Activated T-cell treated with anti-CD3 and anti-CD28 coated beads, Interleukin-2, amount 50 U/mL, for 4 hours (primary cell): ENCODE measurements around the gene PMM2. TPM values are rescaled to one million over a fixed set of nuclear protein-coding genes. Genes with fewer than 3 reads are reported as not detected.
A peak's percentile ranks its signal among the peaks of the same experiment; 100 is the strongest.
"Not testable (repeated sequence)": the region's sequence is repeated elsewhere in the genome, so short reads cannot be mapped to it uniquely, and the experiment has no call there.

Experiments used
- ATAC-seq, 2 donors: fragments of 200-7000 bp; cut with Tn5 transposase; one replicate each; pipeline ENCODE4 v1.10.0; 2021
- DNase-seq: peaks from one replicate; pipeline ENCODE4 v3.0.0-alpha.2; 2020
- H3K27me3 Mint-ChIP-seq: one replicate; pipeline ENCODE4 v1.8.0; 2021; ENCODE audit warnings: low read depth, mixed read lengths
- H3K36me3 Mint-ChIP-seq: one replicate; pipeline ENCODE4 v1.8.0; 2022; ENCODE audit warnings: mixed read lengths; ENCODE audit not compliant: insufficient read depth
- H3K4me1 Mint-ChIP-seq: one replicate; pipeline ENCODE4 v1.8.0; 2021; ENCODE audit warnings: low read depth, mixed read lengths
- H3K4me3 Mint-ChIP-seq: one replicate; pipeline ENCODE4 v1.8.0; 2021; ENCODE audit warnings: mild to moderate bottlenecking, moderate library complexity, mixed read lengths
- H3K9me3 Mint-ChIP-seq: one replicate; pipeline ENCODE4 v1.8.0; 2021; ENCODE audit warnings: mixed read lengths
- total RNA-seq, 3 donors: library from RNA; stranded (reverse); gene quantifications; one replicate each; pipeline ENCODE4 v1.2.1, GENCODE V29; 2021

The PMM2 gene
- total RNA-seq, 3 donors from 2014 or later: 85.4 to 95.5 (median 89.6) TPM

DNA sequence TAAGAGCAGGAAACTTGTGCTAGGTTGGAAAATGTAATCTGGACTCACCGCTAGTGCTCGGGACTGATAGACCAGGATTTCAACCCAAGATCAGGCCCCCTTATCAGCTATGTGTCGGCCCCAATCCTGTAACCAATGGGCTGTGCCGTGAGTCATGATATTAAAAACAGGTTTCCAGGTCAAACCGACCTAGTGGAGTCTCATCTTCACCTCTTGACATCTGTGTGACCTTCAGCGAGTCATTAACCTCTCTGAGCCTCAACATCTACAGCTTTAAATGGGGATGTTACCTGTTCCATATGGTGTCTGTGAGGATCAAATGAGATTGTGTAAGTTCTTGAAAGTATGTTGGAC lies 512 bp downstream of the PMM2 start:
- ATAC-seq (peak; percentile 30 to 33), DNase-seq (no peak)
- H3K4me3 Mint-ChIP-seq: peak overlapping the region; percentile 96

DNA sequence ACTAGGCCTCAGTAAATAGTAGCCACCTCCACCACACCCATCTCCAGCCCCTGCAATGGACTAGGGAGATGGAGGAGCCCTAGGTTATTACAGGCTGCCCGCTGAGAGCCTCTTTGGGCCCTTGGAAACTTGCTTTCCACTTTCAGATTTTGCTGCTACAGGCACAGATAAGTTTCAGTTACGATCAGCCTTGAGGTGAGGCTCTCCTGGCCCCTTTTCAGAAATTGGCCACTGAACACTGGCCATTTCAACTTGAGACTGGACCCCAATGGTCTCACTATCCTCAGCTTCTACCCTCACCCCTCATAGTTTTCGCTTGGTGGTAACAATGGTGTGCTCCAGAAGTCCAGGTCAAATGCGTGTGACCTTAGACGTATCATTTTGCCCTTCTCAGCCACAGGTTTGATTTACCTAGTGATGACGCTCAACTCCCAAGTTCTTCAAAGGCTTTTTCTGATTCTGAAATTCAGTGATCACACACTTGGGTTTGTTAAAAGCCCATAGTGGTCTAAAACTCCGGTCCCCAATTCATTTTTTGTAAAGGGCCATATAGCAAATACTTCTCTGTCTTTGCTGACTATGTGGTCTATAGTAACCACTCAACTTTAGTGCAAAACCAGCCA lies 1.0 kb downstream of the PMM2 start:
- no peak for ATAC-seq
- Mint-ChIP-seq H3K4me1 (peaks cover 36% of the 10 kb centered on the region), H3K4me3 (peak overlapping the region; percentile 96), H3K36me3 (peaks cover 18% of the 10 kb centered on the region), H3K27me3 (no peaks in the 10 kb centered on the region), H3K9me3 (no peaks in the 10 kb centered on the region)
- DNase-seq: no peak

More for the DNA sequence above, 512 bp downstream of the PMM2 start:
- Mint-ChIP-seq H3K27me3 (no peaks in the 10 kb centered on the region), H3K9me3 (no peaks in the 10 kb centered on the region), H3K4me1 (peaks cover 36% of the 10 kb centered on the region), H3K36me3 (peaks cover 16% of the 10 kb centered on the region)

DNA sequence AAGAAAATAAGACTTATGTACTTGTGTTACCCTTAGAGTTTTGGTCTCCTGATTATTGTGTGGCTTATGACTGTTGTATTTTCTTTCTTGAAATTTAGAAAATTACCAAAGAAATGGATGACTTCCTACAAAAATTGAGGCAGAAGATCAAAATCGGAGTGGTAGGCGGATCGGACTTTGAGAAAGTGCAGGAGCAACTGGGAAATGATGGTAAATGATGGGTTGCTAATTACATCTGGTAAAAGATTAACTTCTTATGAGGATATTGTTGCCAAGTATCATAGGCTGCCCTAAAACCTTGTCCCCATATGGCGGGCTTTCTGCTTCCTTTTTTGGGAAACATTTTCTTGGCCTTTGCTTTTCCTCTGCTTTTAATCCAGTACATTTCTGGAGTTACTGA lies 4.1 kb downstream of the PMM2 start:
- Mint-ChIP-seq H3K4me3 (no peak overlapping the region), H3K4me1 (peaks cover 22% of the 10 kb centered on the region), H3K36me3 (peaks cover 32% of the 10 kb centered on the region), H3K9me3 (no peaks in the 10 kb centered on the region), H3K27me3 (no peaks in the 10 kb centered on the region)
- no peak for ATAC-seq
- DNase-seq: no peak

DNA sequence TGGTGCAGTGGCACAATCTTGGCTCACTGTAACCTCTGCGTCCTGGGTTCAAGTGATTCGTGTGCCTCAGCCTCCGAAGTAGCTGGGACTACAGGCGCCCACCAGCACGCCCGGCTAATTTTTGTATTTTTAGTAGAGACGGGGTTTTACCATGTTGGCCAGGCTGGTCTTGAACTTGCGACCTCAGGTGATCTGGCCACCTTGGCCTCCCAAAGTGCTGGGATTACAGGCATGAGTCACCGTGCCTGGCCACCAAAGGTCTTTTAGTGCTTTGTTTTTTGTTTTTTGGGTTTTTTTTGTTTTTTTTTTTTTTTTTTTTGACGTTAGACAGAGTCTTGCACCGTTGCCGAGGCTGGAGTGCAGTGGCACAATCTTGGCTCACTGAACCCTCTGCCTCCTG lies 6.1 kb downstream of the PMM2 start:
- not testable (repeated sequence) for H3K27me3 Mint-ChIP-seq, DNase-seq, ATAC-seq, H3K4me3 Mint-ChIP-seq, H3K9me3 Mint-ChIP-seq
- Mint-ChIP-seq H3K4me1 (peaks cover 11% of the 10 kb centered on the region), H3K36me3 (peaks cover 38% of the 10 kb centered on the region)

DNA sequence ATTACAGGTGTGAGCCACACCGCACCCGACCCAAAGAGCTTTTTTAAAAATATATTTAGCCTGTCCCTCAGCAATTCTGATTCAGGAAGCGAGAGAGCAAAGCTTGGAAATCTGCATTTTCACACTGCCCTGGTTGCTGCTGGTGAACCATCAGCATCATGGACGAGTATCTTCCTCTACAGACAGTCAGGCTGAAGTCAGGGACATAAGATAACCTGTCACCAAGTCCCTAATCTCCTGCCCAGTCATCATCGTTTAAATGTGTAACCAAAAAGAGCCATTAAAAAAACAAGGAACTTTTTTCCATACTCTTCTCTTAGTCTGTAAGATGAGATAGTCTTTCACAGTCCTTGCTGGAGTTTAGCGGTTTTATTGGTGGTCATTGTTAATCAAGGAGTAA lies 6.7 kb downstream of the PMM2 start:
- DNase-seq: no peak
- ATAC-seq: no peak
- H3K27me3 Mint-ChIP-seq: no peaks in the 10 kb centered on the region
- no peak overlapping the region for H3K4me3 Mint-ChIP-seq
- H3K36me3 Mint-ChIP-seq: peaks cover 41% of the 10 kb centered on the region
- no peaks in the 10 kb centered on the region for H3K9me3 Mint-ChIP-seq
- peaks cover 7% of the 10 kb centered on the region for H3K4me1 Mint-ChIP-seq

DNA sequence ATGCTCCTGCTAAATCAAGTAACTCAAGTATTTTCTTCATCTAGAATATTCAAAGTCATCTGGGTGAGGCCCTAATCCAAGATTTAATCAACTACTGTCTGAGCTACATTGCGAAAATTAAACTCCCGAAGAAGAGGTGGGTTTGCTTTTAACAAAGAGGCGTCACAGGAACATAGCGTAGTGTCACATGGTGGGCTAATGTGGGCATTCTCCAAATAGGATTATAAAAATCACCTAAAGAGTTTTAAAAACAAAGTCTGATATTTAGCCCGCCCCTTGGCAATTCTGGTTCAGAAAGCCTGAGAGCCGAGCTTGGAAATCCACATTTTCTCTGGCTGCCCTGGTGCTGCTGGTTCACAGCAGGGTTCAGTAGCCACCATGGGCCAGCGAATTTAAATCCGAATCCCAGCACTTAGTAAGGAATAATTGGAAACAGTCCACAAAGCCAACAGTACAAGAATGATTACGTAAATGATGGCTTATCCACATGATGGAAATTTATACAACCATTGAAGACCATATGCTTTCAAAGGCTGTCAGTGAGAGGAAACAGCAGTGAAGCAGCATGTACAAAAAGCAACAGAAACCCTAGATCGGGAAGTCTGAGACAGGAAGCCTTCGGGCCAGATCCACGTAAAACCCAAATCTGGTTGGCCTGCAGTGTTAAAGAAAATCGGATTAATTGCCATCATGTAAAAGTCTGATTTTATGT lies 8.8 kb downstream of the PMM2 start:
- Mint-ChIP-seq H3K36me3 (peaks cover 51% of the 10 kb centered on the region), H3K9me3 (no peaks in the 10 kb centered on the region), H3K4me3 (no peak overlapping the region), H3K27me3 (no peaks in the 10 kb centered on the region), H3K4me1 (no peaks in the 10 kb centered on the region)
- no peak for DNase-seq
- ATAC-seq: no peak

DNA sequence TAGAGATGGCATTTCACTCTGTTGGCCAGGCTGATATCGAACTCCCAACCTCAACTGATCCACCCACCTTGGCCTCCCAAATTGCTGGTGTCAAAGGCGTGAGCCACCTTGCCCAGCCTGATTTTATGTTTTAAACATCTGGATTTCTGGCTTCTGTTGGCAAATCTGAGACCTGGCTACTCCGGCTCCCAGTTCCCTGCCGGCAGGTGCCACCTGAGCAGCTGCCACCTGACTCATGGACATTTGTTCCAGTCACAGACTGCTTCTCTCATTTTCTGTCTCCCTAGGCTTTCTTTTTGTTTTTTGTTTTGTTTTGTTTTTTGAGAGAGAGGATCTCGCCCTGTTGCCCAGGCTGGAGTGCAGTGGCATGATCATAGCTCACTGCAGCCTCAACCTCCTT lies 9.6 kb downstream of the PMM2 start:
- no peak for ATAC-seq
- peaks cover 47% of the 10 kb centered on the region for H3K36me3 Mint-ChIP-seq
- DNase-seq: no peak

DNA sequence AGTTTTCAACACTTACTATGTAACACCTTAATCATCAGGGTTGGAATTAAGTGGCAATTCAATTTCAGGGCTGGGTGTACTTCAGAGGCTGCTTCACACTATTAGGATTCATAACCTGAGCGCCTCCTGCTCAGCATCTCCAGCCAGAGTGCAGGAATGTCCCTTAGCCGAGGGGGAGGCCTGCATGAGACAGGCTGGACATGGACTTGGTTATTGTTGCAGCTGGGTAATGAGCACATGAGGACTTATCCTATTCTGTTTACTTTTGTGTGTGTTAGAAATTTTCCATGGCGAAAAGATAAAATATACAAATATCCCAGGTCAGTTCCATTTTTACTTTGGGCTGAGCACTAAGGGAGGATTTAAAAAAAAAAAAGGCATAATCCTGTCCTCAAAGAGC lies 10.4 kb downstream of the PMM2 start:
- Mint-ChIP-seq H3K9me3 (no peaks in the 10 kb centered on the region), H3K4me3 (no peak overlapping the region), H3K4me1 (no peaks in the 10 kb centered on the region), H3K27me3 (no peaks in the 10 kb centered on the region), H3K36me3 (peaks cover 53% of the 10 kb centered on the region)
- no peak for DNase-seq
- ATAC-seq: no peak

More for the DNA sequence above, 9.6 kb downstream of the PMM2 start:
- H3K4me3 Mint-ChIP-seq: no peak overlapping the region
- H3K4me1 Mint-ChIP-seq: no peaks in the 10 kb centered on the region
- no peaks in the 10 kb centered on the region for H3K27me3 Mint-ChIP-seq
- H3K9me3 Mint-ChIP-seq: no peaks in the 10 kb centered on the region

DNA sequence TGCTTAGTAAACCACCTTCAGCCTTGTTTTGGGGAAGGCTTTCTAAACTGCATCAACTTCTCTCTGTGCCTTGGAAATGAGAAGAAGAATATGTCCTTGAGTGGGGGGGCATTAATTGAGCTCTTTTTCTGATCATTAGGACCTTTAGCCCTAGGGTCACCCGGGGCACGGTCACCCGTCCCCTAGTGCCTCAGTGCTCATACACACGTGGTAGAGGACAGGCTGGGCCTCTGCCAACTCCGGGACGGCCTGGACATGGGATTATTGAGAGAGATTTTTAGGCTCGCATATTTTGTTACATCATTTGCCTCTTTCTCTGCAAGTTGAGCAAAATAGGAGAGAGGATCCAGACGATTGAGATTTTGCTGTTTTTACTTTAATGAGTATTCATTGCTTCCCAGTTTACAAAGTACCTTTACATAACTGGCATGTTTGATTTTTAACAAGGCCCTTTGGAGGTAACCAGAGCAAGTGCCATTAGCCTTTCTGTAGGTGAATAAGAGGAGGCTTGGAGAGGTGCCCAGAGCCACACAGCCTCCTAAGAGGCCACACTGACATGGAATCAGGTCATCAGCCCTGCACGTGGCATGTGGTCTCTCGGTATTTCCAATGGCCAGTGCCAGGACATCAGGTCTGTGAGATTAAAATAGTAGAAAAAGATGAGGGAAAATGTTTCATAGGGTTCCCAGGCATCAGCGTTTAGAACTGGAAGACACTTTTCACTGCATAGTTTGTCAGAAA lies 11.1 kb downstream of the PMM2 start:
- Mint-ChIP-seq H3K36me3 (peaks cover 53% of the 10 kb centered on the region), H3K9me3 (no peaks in the 10 kb centered on the region), H3K4me1 (no peaks in the 10 kb centered on the region), H3K4me3 (no peak overlapping the region), H3K27me3 (no peaks in the 10 kb centered on the region)
- ATAC-seq (no peak), DNase-seq (no peak)

DNA sequence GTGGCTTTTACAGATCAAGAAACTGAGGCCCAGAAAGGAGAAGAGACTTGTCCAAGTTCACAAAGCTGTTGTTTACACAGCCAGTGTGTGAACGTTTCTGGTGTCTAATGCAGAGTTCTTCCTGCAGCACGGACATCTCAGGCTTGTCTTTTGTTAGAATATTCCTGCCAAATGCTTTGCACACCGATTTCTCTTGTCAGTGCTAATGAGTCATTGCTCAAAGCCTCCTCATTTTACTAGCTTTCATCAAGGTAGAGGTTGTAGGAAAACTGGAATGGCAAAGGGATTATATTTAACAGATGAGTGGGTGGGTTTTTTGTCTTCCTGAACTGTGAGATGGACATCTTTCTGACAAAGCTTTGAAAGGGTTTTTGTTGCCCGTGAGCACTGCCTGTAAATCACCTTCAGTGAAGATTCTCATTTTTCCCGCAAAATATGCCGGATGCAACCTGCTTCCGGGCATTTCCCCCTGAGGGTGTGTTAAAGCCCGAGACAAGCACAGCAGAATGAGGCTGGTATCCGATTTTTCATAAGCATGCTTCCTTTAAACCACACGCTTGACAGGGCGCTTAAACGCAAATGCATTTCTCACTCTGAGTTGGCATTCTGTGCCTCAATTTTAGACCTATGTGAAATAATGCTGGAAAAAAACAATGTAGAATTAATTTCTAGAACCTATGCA lies 14.7 kb downstream of the PMM2 start:
- Mint-ChIP-seq H3K9me3 (no peaks in the 10 kb centered on the region), H3K27me3 (no peaks in the 10 kb centered on the region), H3K36me3 (peaks cover 57% of the 10 kb centered on the region), H3K4me1 (peaks cover 14% of the 10 kb centered on the region), H3K4me3 (no peak overlapping the region)
- no peak for ATAC-seq
- no peak for DNase-seq

DNA sequence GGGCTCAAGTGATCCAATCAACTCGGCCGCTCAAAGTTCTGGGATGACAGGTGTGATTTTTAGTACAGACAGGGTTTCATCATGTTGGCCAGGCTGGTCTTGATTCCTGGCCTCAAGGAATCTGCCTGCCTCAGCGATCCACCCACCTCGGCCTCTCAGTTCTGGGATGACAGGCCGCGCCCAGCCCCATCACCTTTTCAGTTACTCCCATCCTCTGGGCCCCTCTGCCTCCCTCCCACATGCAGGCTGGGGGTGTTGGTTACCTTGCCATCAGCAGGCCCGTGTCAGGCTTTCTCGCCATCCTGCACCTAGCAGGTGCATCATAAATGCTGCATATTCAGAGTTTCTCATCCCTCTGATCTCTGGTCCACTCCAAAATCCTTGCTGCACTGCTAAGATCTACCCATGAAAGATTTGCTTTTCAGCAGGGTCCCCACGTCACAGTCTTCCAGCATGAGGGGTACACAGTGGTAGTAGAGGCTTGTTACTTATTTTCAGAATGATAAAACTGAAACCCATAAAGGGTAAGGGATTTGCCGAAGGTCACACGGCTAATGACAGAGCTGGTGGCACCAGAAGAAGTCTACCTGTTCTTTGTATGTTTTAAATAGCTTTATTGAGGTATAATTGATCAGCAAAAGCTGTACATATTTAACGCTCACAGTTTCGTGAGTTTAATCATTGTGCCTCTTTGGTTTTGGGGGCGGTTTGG lies 16.6 kb downstream of the PMM2 start:
- peaks cover 53% of the 10 kb centered on the region for H3K36me3 Mint-ChIP-seq
- H3K4me1 Mint-ChIP-seq: peaks cover 16% of the 10 kb centered on the region
- H3K27me3 Mint-ChIP-seq: no peaks in the 10 kb centered on the region
- no peak for DNase-seq
- ATAC-seq: no peak
- H3K4me3 Mint-ChIP-seq: no peak overlapping the region
- no peaks in the 10 kb centered on the region for H3K9me3 Mint-ChIP-seq

DNA sequence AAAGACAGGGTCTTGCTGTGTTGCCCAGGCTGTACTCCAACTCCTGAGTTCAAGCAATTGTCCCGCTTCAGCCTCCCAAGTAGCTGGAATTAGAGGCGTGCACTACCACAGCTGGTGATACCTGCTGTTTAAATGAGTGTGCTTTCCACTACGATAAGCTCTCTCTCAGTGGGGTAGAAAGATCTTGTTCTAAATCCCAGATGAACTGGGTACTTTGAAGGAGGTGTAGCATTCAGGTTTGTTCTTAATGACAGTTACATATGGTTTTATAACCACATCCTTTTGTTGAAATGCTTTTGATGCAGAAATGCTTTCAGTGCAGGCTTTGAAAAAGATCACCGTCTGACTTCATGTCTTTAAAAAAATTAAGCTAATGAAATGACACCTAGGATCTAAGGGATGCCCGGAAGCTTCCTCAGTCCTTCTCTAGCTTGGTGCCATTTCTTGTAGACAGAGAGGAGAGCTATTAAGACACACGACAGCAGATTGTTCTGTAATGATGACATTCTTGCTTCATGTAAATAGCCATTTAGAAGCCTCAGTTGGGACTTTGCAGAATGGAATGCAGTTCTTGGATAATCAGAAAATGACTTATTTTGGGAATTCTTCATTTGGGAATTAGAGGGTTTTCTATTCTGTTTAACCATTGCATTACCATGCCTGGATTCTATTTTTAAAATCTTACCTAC lies 19.5 kb downstream of the PMM2 start:
- DNase-seq: no peak
- Mint-ChIP-seq H3K9me3 (no peaks in the 10 kb centered on the region), H3K27me3 (no peaks in the 10 kb centered on the region), H3K4me1 (peaks cover 21% of the 10 kb centered on the region), H3K4me3 (no peak overlapping the region), H3K36me3 (peaks cover 50% of the 10 kb centered on the region)
- no peak for ATAC-seq

DNA sequence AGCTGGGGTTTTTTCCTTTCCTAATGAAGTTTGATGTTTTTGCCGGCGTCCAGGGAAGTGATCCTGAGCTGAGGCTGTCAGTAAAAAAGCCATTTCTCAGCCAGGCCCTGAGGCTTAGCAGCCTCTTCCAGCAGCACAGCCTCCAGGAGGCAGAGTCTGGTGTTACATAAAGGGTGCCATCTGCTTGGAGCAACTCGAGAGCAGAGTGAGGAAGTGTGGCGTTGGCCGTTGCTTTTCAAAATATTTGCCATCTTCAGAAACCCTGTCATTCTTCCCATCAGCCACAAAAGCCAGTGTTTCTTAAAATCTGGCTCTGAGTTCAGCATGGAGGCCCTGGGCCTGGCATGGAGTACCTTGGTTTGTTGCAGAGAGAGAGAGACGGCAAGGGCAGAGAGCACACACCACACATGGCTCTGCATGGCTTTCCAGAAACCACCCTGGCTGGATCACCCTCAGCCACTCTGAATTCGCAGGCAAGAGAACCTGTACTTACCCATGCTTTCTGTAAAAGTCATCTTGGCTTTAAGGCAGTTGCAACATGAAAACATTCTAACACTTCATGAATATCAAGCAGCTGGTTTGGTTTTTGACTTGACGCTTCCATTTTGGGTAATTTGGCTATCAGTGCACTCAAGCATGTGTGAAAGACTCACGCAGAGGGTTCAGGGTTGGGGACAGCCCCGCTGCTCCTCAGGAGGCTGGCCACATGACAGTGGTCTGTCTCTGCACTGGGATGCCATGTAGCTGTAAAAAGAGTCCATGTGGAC lies 21.0 kb downstream of the PMM2 start:
- no peak for DNase-seq
- Mint-ChIP-seq H3K9me3 (no peaks in the 10 kb centered on the region), H3K4me3 (no peak overlapping the region), H3K36me3 (peaks cover 41% of the 10 kb centered on the region), H3K27me3 (no peaks in the 10 kb centered on the region), H3K4me1 (peaks cover 22% of the 10 kb centered on the region)
- no peak for ATAC-seq
